ENCODE measurements around the gene EYA2. TPM values are rescaled to one million over a fixed set of nuclear protein-coding genes. Genes with fewer than 3 reads are reported as not detected.

EYA2 gene
- total and polyA plus RNA-seq, 2 of the 4 experiments (the other 2 are of a cell fraction), result 2.3 to 5.4 TPM

- Histone ChIP-seq H4K91ac (ENCODE audit: insufficient read depth, low read depth, low read length) (no peak overlapping the region), H2AK9ac (replicated peaks; ENCODE audit: low read depth, low read length, poor library complexity) (no peak overlapping the region), H3K4ac (ENCODE audit: low read depth, low read length) (no peak overlapping the region), H2BK120ac (ENCODE audit: low read depth, low read length) (no peak overlapping the region), H2BK5ac (ENCODE audit: low read depth, low read length, poor library complexity, severe bottlenecking) (no peak overlapping the region), H2BK15ac (ENCODE audit: low read depth, low read length) (no peak overlapping the region), H4K20me1 (ENCODE audit: insufficient read depth, low read length) (no peaks in the 10 kb centered on the region), H4K8ac (ENCODE audit: low read depth in 2 of 2, low read length in 2 of 2) (no peak overlapping the region), H2BK20ac (ENCODE audit: low read depth, low read length) (no peak overlapping the region), H3K9ac (ENCODE audit: low read depth, low read length) (no peak overlapping the region), H2AK5ac (ENCODE audit: low read depth, low read length) (no peak overlapping the region), H3K4me2 (ENCODE audit: low read depth, low read length) (no peak overlapping the region), H2AFZ (replicated peaks; ENCODE audit: low read length, poor library complexity) (no peak overlapping the region), H3K79me1 (ENCODE audit: low read depth in 1 of 2, low read length in 2 of 2) (no peaks in the 10 kb centered on the region), H4K5ac (ENCODE audit: low read depth, low read length) (no peak overlapping the region), H3K27ac (ENCODE audit: insufficient read depth, low read length) (no peak overlapping the region), H3K9me1 (ENCODE audit: insufficient read depth, low read length) (no peaks in the 10 kb centered on the region), H3K23ac (ENCODE audit: low read depth, low read length) (no peak overlapping the region), H3K14ac (replicated peaks; ENCODE audit: low read depth, low read length) (no peak overlapping the region), H3K56ac (ENCODE audit: extremely low read depth, insufficient read depth, low read length) (no peak overlapping the region), H3K18ac (ENCODE audit: low read depth, low read length) (no peak overlapping the region), H3K36me3 (ENCODE audit: control insufficient read depth, insufficient read depth, low read length) (no peaks in the 10 kb centered on the region), H3K4me3 (ENCODE audit: insufficient read depth, low read depth, low read length) (no peak overlapping the region), H3K27me3 (ENCODE audit: control insufficient read depth, insufficient read depth, low read length) (no peaks in the 10 kb centered on the region), H3K9me3 (ENCODE audit: control insufficient read depth, insufficient read depth, low read length) (no peaks in the 10 kb centered on the region), H3K4me1 (ENCODE audit: control insufficient read depth, insufficient read depth, low read length) (peaks cover 2% of the 10 kb centered on the region; the same call in 1 of the 2 replicates)
- DNase-seq (no peak), ATAC-seq (ENCODE audit: low read depth) (no peak)
- dilution Hi-C loops (cut with HindIII; ENCODE audit: low sequenced_read_pairs, unreplicated experiment) (no loop called here), intact Hi-C loops (cut with micrococcal nuclease) (no loop called here), in situ Hi-C loops (cut with MboI; ENCODE audit: low sequenced_read_pairs) (no loop called here)
- BruUV-seq (replicated peaks), result no TSS peak
- CTCF ChIA-PET, result interaction anchor here (0.9 kb wide), 1 partner anchor 15 kb away, joined by 3 read pairs; no protein-coding TSS in a partner anchor
- TF ChIP-seq CEBPB (IDR thresholded peaks at IDR 0.05; ENCODE audit: low read depth, low read length), result no peak
- TF ChIP-seq FOS (IDR thresholded peaks at IDR 0.05; ENCODE audit: low read depth, low read length), result no peak
- no peak for TF ChIP-seq NFE2L2 (IDR thresholded peaks at IDR 0.05; ENCODE audit: low read depth, low read length)
- TF ChIP-seq MAFK (IDR thresholded peaks at IDR 0.05; ENCODE audit: low read depth, low read length), result no peak
- TF ChIP-seq USF2 (IDR thresholded peaks at IDR 0.05; ENCODE audit: low read depth, low read length), result no peak
- TF ChIP-seq CHD1 (IDR thresholded peaks at IDR 0.05; ENCODE audit: low read depth, low read length), result no peak
- POLR2A ChIA-PET (ENCODE audit: unreplicated experiment), result no interaction called here
- WGBS, 2 experiments (ENCODE audit: extremely low coverage in 2 of 2, insufficient read length in 1 of 2), result 60% methylated on average over 1 of the region's 8 CpGs; no CpG with 5 or more reads in 1 of the 2 experiments
These were observed 157.4 kb downstream of the EYA2 start for GRCh38 chr20:47051936-47052526.

Measured in IMR-90 (cell line).